GM10266 (cell line): ENCODE results near the gene PLPP4.

ENCODE experiments used
- DNase-seq: peaks from one replicate; pipeline ENCODE4 v3.0.0; 2012; ENCODE audit errors: extremely low spot score
- CTCF ChIP-seq: IDR thresholded peaks from 2 replicates; pipeline ENCODE4 v1.5.1; 2012; ENCODE audit warnings: mild to moderate bottlenecking, low read depth; ENCODE audit not compliant: control insufficient read depth, insufficient read depth; ENCODE audit errors: missing control alignments

The PLPP4 gene

GRCh38 chr10:120613180-120613579 lies 156.2 kb downstream of the PLPP4 start:
- TF ChIP-seq CTCF = no peak
- no peak for DNase-seq

GRCh38 chr10:120614680-120615079 lies 157.7 kb downstream of the PLPP4 start:
- TF ChIP-seq CTCF = no peak
- DNase-seq = no peak

GRCh38 chr10:120616311-120616911 lies 159.4 kb downstream of the PLPP4 start:
- DNase-seq = no peak
- TF ChIP-seq CTCF = no peak

- TF ChIP-seq CTCF = no peak
- no peak for DNase-seq
These were observed 171.2 kb downstream of the PLPP4 start for GRCh38 chr10:120628197-120628596.

- no peak for DNase-seq
- no peak for TF ChIP-seq CTCF
These were observed 173.2 kb downstream of the PLPP4 start for GRCh38 chr10:120630266-120630665.

GRCh38 chr10:120632047-120632446 lies 175.0 kb downstream of the PLPP4 start:
- no peak for TF ChIP-seq CTCF
- no peak for DNase-seq

- no peak for DNase-seq
- TF ChIP-seq CTCF = no peak
These were observed 175.9 kb downstream of the PLPP4 start for GRCh38 chr10:120632942-120633341.
